Aorta (tissue), 5 donors: Measurements from ENCODE around the gene P3H2. TPM values are rescaled to one million over a fixed set of nuclear protein-coding genes. Genes with fewer than 3 reads are reported as not detected.

Experiments used
- ATAC-seq: fragments of 200-7000 bp; cut with Tn5 transposase; one replicate; pipeline ENCODE4 v1.9.1; 2022; ENCODE audit warnings: moderate library complexity; ENCODE audit not compliant: low FRiP score
- DNase-seq, 2 donors: peaks; one replicate each; pipeline ENCODE4 v3.0.0-alpha.2; 2020
- H3K27ac ChIP-seq, 2 donors: one replicate each; pipeline ENCODE4 v1.5.1; 2013; ENCODE audit warnings: low read length in 2 of 2, mild to moderate bottlenecking in 2 of 2, moderate library complexity in 2 of 2, control low read depth in 1 of 2, inconsistent platforms in 1 of 2, low read depth in 1 of 2
- H3K27me3 ChIP-seq, 2 donors: one replicate each; pipeline ENCODE4 v1.6.1; 2013; ENCODE audit warnings: control low read depth in 1 of 2, low read length in 1 of 2, mild to moderate bottlenecking in 1 of 2, moderate library complexity in 1 of 2; ENCODE audit not compliant: insufficient read depth in 2 of 2, control insufficient read depth in 1 of 2
- H3K36me3 ChIP-seq, 2 donors: one replicate each; pipeline ENCODE4 v1.6.1; 2013; ENCODE audit warnings: control low read depth in 1 of 2, low read length in 1 of 2, mild to moderate bottlenecking in 1 of 2; ENCODE audit not compliant: insufficient read depth in 2 of 2, control insufficient read depth in 1 of 2
- H3K4me1 ChIP-seq, 2 donors: one replicate each; pipeline ENCODE4 v1.6.1; 2013; ENCODE audit warnings: low read length in 2 of 2, control low read depth in 1 of 2, mild to moderate bottlenecking in 1 of 2, moderate library complexity in 1 of 2; ENCODE audit not compliant: insufficient read depth in 2 of 2, control insufficient read depth in 1 of 2
- H3K4me3 ChIP-seq, 2 donors: one replicate each; pipeline ENCODE4 v1.5.1; 2013; ENCODE audit warnings: low read length in 2 of 2, control low read depth in 1 of 2, mild to moderate bottlenecking in 1 of 2
- H3K9me3 ChIP-seq: one replicate; pipeline ENCODE4 v1.6.1; 2013; ENCODE audit warnings: mild to moderate bottlenecking, low read length; ENCODE audit not compliant: control insufficient read depth
- WGBS, 2 donors: extraction: QIAGEN DNeasy Blood & Tissue Kit; methylation state at CpG; one replicate each; pipeline ENCODE4 v1.1.7; 2013; 5-methylcytosine and 5-hydroxymethylcytosine counted together
- intact Hi-C, 2 donors: fragments of 100-400 bp; cut with DNase I; formaldehyde crosslinking; loops; one replicate each; pipeline versions ENCODE4 v1.14.2 to v1.15.0; 2022
- polyA plus RNA-seq, 2 donors: library from polyadenylated mRNA; stranded (reverse); fragments of 200-250 nt; gene quantifications; one replicate each; pipeline ENCODE4 v1.2.3, GENCODE V29; 2013
- total RNA-seq, 2 donors: library from RNA; stranded (reverse); fragmentation: NEBNext Ultra II Directional; extraction: Animal tissue kit (Norgen Biotek cat#: 25700); gene quantifications; one replicate each; pipeline ENCODE4 v1.2.1, GENCODE V29; 2021
- donor health status: healthy with polysubstance abuse.
- donor health status: Bipolar disorder and iron deficiency.
- donor health status: DM: no; HTN: no; CAD: no.
- donor health status: DM: no; HTN: no; CAD: no.
- donor health status: DM: yes; HTN: yes; CAD: no.

P3H2 gene
- total and polyA plus RNA-seq, 4 donors, result 6.1 to 25.8 (median 15.7) TPM

DNA sequence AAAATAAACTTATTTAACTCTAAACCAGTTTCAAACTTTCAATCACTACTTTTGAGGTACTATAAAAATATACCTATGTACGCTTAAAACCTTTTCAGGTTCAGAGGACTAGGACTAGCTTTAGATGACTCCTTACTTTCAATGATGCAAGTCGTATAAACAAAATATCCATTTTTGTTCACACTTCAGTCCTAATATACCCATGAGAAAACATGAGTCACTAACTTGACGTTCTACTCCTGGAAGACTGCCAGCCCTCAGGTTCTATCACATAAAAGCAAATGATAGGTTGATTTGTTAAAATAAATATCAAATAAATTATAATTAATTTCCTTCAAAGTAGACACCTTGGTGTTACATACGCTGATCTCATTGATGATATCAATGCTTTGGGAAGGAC lies 10.6 kb upstream of the P3H2 start:
- Histone ChIP-seq H3K9me3 (no peaks in the 10 kb centered on the region), H3K4me1 (peaks cover 0 to 8% of the 10 kb centered on the region in 2 donors), H3K27me3 (no peaks in the 10 kb centered on the region), H3K4me3 (no peak overlapping the region), H3K36me3 (no peaks in the 10 kb centered on the region), H3K27ac (no peak overlapping the region)
- DNase-seq (no peak), ATAC-seq (no peak)
- 39 to 52% methylated on average over 4 of the region's 4 CpGs for WGBS, 2 donors
- intact Hi-C loops, result no loop called here

DNA sequence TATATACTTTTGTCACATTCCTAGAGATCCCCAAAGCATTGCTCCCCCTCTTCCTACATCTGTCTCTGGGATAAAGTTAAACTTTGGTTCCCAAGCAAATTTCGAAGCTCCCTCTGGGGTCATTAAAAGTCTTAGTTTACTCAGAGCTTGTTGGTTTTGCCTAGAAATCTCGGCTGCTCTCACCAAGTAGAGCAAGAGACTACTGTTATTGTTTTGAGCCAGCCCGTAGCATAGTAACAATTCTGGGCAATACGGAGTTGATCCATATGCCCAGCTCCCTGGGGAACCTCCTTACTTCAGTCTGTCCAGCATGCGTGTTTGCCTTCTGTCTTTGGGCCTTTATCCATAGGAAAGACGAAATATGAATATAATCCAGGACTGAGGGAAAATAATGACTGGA lies 10.0 kb upstream of the P3H2 start:
- Histone ChIP-seq H3K9me3 (no peaks in the 10 kb centered on the region), H3K27me3 (no peaks in the 10 kb centered on the region), H3K36me3 (no peaks in the 10 kb centered on the region), H3K4me1 (peaks cover 0 to 8% of the 10 kb centered on the region in 2 donors), H3K4me3 (no peak overlapping the region), H3K27ac (no peak overlapping the region)
- intact Hi-C loops, result no loop called here
- 30 to 44% methylated on average over 6 of the region's 6 CpGs for WGBS, 2 donors
- no peak for DNase-seq
- ATAC-seq, result no peak

DNA sequence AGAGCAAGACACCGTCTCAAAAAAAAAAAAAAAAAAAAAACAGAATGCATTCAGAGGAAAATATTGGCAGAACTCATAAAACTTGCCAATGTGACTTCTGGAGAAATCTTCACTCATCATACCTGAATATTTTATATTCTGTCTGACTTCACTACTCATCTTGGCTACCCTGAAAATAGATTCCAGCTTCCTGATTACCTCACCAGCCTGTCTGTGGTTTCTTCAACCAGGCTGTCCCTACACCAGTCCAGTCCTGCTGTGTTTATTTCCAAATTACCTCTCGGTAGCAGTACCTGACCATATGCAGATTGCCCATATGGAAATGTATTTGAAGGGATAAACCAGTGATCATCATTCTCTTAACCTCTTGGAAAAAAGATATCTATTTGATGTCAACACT lies 9.3 kb upstream of the P3H2 start:
- Histone ChIP-seq H3K27me3 (no peaks in the 10 kb centered on the region), H3K36me3 (no peaks in the 10 kb centered on the region), H3K27ac (no peak overlapping the region), H3K4me1 (peaks cover 0 to 8% of the 10 kb centered on the region in 2 donors), H3K9me3 (no peaks in the 10 kb centered on the region), H3K4me3 (no peak overlapping the region)
- intact Hi-C loops, result no loop called here
- ATAC-seq, result no peak
- 89 to 100% methylated on average over 1 to 2 of the region's 2 CpGs for WGBS, 2 donors
- no peak for DNase-seq

DNA sequence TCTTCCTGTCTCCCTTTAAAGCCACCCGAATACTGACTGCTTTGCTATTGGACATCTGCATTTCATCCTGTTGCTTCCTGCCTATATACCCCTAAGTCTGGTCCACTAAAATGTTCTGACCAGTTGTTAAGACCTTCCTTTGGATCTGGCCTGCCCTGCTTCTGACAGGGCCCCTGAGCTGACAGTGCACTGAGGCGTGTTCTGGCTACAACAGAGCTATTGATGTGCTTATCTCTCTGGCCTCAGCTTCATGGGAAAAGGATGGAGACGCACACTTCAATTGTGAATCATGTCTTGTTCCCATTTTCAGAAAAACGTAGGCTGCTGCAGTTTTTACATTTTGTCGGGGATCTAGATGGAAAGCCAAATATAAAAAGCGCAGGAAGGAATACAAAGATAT lies 7.1 kb upstream of the P3H2 start:
- WGBS, 2 donors, result 91 to 94% methylated on average over 6 of the region's 6 CpGs
- ATAC-seq (no peak), DNase-seq (no peak)
- Histone ChIP-seq H3K4me3 (no peak overlapping the region), H3K4me1 (peaks cover 0 to 6% of the 10 kb centered on the region in 2 donors), H3K36me3 (no peaks in the 10 kb centered on the region), H3K27ac (no peak overlapping the region), H3K9me3 (no peaks in the 10 kb centered on the region), H3K27me3 (no peaks in the 10 kb centered on the region)
- intact Hi-C loops, result no loop called here

DNA sequence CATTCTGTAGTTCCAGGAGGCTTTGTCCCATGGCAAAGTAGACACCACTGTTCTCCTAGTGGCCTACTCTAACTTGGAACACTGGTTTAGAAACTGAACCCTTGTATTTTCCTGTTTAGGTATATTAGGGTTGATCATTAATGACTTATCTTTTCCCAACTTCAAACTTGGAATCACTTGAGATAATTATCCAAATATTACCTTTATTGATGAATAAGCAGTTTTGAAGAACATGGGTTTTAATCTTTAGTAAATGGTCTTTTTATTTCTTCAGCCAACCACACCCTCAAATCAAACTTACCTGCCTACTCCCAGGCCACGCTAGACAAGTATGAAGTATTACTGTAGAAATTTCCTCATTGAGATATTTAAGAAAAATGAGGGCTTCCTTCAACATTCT lies 6.5 kb upstream of the P3H2 start:
- ATAC-seq (no peak), DNase-seq (no peak)
- Histone ChIP-seq H3K4me1 (peaks cover 0 to 5% of the 10 kb centered on the region in 2 donors), H3K27ac (no peak overlapping the region), H3K4me3 (no peak overlapping the region), H3K36me3 (no peaks in the 10 kb centered on the region), H3K9me3 (no peaks in the 10 kb centered on the region), H3K27me3 (no peaks in the 10 kb centered on the region)
- intact Hi-C loops, result no loop called here
- 98 to 100% methylated on average over 1 of the region's 1 CpG for WGBS, 2 donors

DNA sequence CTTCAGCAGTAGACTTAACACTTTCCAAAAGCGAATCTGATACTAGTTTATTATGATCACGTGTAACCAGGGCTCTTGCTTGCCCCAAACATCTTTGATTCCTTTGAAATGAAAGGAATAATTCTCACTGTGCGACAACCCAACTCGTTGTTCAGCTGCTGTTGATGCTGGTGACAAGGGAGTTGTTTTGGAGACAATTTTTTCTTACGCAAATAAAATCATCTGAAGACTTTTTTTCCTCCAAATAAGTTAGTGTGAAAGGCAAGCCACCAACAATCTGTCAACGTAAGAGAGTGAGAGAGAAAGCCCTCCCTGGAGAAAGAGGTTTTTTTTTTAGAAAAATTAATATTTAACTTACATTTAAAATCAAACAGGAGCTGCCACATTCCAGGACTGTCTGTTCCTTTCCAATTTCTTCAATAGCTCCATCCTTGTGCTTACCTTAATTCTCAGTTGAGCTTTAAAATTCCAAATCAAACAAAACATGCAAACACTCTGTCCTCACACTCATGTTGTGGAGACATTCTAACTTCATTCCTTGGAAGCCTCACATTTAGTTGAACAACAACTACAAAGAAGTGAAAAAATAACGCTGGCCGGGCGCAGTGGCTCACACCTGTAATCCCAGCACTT lies 4.9 kb upstream of the P3H2 start:
- no peaks in the 10 kb centered on the region for H3K27me3 ChIP-seq
- intact Hi-C loops, result no loop called here
- H3K4me3 ChIP-seq, result no peak overlapping the region
- H3K27ac ChIP-seq, result no peak overlapping the region
- DNase-seq, result no peak
- 79 to 83% methylated on average over 9 of the region's 9 CpGs for WGBS, 2 donors
- H3K36me3 ChIP-seq, result no peaks in the 10 kb centered on the region
- no peaks in the 10 kb centered on the region for H3K4me1 ChIP-seq
- H3K9me3 ChIP-seq, result no peaks in the 10 kb centered on the region
- no peak for ATAC-seq

DNA sequence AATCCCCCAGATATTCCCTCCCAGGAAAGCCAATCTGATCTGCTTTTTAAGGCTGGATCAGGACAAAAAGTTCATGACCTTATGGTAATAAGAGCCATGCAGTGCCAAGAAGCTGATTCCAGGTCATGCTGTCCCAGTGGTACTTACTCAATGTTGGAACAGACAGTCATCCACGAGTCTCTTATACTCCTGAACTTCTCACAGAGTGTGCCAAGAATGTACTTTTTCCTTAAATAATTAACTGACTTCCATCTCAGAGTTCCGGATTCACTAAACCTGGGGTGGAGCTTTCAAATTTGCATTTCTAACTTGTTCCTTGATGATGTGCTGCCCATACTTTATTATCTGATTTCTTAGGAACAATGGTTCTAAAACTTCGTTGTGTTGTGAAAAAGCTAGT lies 3.4 kb upstream of the P3H2 start:
- no peaks in the 10 kb centered on the region for H3K9me3 ChIP-seq
- no peak for DNase-seq
- no peaks in the 10 kb centered on the region for H3K27me3 ChIP-seq
- no peak overlapping the region for H3K4me3 ChIP-seq
- no peak for ATAC-seq
- intact Hi-C loops, result loop anchor here (5.0 kb wide), 2 partner anchors 107 to 157 kb away; no protein-coding TSS in a partner anchor
- no peaks in the 10 kb centered on the region for H3K36me3 ChIP-seq
- no peaks in the 10 kb centered on the region for H3K4me1 ChIP-seq
- WGBS, 2 donors, result 70 to 71% methylated on average over 3 of the region's 3 CpGs
- H3K27ac ChIP-seq, result no peak overlapping the region

DNA sequence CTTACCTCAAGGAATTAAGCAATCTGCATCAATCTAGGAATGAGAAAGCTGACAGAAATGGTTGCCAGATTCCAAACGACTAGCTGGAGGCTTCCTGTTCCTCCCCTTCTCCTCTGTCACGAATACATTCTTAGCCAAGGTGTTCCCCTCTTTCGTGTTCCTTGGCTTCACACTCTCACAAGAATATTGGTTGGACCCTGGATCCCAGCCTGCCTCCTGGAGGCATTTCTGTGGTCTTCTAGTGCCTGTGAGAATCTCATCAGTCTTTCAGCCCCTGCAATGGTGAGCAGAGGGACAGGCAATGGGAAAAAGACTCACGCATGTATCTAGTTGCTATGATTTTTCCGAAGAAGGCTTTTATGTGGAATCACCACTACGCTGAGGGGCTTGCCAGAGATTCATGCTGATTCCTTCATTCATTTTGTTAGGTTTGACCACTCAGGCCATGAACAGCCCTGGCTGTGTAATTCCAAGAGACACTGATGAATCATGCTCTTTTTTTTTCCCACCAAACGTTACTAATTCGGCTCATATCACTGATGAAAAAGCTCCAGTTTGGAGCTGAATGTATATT lies 1.6 kb upstream of the P3H2 start:
- WGBS, 2 donors, result 73 to 77% methylated on average over 8 of the region's 8 CpGs
- Histone ChIP-seq H3K9me3 (no peaks in the 10 kb centered on the region), H3K27me3 (no peaks in the 10 kb centered on the region), H3K36me3 (no peaks in the 10 kb centered on the region), H3K27ac (no peak overlapping the region), H3K4me1 (peaks cover 0 to 2% of the 10 kb centered on the region in 2 donors), H3K4me3 (no peak overlapping the region)
- intact Hi-C loops, result loop anchor here (5.0 kb wide), 2 partner anchors 105 to 155 kb away; no protein-coding TSS in a partner anchor
- DNase-seq (no peak), ATAC-seq (no peak)

DNA sequence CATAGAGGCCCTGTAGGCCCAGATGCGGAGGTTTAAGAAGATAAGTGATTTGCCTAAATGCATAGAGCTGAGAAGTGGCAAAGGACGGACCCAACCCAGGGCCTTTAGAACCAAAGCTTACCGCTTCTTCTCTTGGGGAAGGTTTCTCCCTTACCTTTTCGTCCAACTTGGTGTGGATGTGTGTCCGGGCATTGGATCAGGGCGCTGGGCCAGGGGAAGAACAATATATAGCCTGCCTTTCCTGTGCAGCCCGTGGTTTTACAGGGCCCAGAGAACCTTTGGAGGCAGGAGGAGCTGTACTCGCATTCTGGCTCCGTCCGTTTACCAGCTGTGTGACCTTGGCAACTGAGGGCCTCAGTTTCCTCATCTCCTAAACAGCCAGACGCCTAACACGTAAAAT lies 686 bp upstream of the P3H2 start:
- no peaks in the 10 kb centered on the region for H3K27me3 ChIP-seq
- DNase-seq, result no peak
- peaks cover 0 to 6% of the 10 kb centered on the region in 2 donors for H3K4me1 ChIP-seq
- H3K27ac ChIP-seq, result no peak overlapping the region
- H3K36me3 ChIP-seq, result no peaks in the 10 kb centered on the region
- ATAC-seq, result no peak
- intact Hi-C loops, result loop anchor here (5.0 kb wide), 2 partner anchors 104 to 154 kb away; no protein-coding TSS in a partner anchor
- WGBS, 2 donors, result 89 to 91% methylated on average over 12 of the region's 12 CpGs
- no peaks in the 10 kb centered on the region for H3K9me3 ChIP-seq
- H3K4me3 ChIP-seq, result no peak overlapping the region
